Activated gamma-delta T cell (primary cell): ENCODE results near the gene PXDN.
"Not testable (repeated sequence)": the region's sequence is repeated elsewhere in the genome, so short reads cannot be mapped to it uniquely, and the experiment has no call there.

ENCODE experiments used
- DNase-seq: peaks from one replicate; lab custom pipeline; 2025; lab: John Stamatoyannopoulos, UW

Gene PXDN

DNA sequence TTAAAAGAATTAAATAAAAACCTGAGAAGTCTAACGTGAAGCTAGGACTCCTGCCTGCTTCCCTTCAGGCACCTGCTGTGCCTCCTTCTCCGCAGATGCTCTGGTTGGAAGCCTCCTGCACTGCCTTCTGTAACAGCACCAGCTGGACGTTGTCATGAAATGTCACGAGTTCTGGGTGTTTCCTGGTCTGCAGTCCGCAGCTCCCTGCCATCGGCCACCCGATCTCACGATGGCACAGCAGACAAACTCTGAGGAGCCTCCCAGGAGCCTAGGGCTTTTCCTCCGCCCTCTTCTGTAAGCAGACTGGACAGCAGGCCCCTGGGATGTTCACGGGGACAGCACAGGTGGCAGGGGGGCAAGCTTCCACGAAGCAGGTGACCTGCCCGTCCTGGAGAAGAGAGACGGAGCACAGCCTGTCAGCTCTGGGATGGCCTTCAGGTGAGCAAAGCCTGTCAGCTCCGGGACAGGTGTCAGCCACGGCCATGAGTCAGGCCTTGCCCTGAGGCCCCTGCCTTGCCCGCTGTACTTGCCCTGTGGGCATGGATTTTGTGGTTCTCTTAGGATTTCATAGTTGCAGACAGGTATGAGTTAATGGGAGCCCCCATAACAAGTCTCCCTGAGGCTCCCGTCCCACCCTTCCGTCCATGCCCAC lies 110.3 kb downstream of the PXDN start:
- DNase-seq, result no peak

DNA sequence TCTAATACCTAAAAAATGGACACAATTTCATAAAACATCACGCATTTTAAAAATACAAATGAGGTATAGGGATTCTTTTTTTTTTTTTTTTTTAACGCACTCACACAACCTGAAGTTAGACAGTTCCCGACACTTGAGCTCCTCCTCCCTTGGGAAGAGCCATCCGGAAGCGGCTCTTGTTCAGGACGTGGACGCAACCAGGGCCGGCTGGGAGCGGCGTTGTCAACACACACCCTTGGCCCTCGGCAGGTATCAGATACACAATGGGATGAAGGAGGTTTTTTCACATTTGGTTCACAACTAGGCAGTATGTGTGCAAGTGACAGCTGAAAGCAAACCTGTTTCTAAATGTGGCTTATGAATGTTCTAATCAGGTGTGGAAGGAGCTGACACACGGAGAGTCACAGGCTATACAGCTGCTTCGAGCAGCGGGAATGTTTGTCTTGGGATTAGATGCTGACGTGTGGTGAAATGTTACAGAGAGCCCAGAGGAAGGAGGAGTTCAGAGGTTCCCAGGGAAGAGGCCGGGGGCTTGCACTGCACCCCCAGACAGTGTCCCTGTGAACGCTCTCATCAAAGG lies 111.1 kb downstream of the PXDN start:
- no peak for DNase-seq

GRCh38 chr2:1632510-1632909 lies 111.8 kb downstream of the PXDN start:
- no peak for DNase-seq

DNA sequence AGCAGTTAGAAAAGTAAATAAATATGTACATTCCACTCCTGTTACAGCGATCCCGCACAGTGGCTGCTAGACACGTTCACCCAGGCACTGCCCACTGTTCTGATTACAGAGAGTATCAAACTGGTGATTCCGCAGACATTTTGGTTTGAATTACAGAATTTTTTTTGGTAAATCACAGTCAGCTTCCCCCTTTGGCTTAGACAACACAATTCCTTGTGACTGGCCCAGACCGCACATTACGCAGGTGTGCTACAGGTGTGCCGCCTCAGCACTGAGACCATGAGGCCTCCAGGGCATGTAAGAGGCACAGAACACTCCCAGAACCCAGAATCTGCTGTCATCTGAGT lies 112.3 kb downstream of the PXDN start:
- no peak for DNase-seq

DNA sequence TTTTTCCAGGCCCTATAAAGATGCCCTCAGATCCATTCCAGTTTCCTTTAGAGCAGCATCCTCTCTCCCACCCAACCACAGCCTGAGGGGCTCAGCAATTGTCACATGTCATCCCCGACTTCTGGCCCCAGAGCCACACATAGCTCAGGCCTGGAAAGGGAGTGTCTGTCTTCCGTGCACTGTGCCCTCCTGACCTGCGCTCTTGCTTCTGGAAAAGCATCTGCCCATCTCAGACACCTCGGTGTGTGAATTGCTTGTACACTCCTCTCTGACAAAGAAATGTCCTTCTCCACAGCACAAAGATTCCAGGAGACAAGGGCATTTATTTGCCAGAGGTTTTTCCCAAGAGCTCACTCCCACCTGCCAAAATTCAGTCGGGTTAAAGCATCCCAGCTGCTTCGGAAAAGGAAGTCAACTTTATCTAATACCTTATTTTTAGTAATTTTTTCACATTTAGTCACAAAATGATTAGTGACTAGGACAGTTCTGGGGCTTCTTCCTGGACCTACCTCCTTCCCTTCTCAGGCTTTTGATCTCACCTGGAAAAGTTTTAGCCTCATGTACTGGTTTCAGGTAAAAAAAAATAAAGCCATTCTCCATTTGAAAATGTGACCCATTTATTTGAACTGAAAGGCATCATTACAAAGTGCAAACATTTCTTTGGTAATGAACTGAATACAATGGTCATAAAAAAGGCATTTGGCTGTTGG lies 112.9 kb downstream of the PXDN start:
- DNase-seq, result no peak

DNA sequence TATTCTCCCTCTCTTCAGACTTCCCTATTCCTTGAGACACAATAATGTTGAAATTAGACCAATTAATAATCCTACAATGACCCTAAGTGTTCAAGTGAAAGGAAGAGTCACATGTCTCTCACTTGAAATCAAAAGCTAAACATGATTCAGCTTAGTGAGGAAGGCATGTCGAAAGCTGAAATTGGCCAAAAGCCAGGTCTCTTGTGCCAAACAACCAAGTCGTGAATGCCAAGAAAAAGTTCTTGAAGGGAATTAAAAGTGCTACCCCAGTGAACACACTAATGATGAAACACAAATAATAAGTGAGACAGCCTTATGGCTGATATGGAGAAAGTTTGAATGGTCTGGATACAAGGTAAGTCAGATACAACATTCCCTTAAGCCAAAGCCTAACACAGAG lies 115.4 kb downstream of the PXDN start:
- no peak for DNase-seq

- DNase-seq, result no peak
Observed at GRCh38 chr2:1627628-1628381, 116.5 kb downstream of the PXDN start.

DNA sequence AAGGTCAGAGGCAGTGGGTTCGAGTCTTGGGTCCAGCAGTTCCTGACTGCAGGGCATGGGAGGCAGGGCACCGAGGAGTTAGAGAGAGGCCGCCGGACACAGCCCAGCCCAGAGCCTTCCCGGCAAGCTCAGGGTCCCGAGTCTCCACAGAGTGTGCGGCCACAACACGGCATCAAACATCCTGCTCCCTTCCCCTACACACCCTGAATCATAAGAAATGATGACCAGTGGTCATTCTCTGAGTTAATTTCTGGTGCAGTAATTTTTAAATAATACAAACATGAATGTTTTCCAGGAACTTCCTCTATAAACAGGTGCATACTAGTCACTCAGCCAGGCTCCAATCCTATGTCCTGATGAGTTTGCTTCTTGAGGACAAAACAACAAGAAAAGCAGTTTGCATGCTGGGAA lies 118.0 kb downstream of the PXDN start:
- DNase-seq, result no peak

GRCh38 chr2:1625281-1626001 lies 118.9 kb downstream of the PXDN start:
- no peak for DNase-seq

DNA sequence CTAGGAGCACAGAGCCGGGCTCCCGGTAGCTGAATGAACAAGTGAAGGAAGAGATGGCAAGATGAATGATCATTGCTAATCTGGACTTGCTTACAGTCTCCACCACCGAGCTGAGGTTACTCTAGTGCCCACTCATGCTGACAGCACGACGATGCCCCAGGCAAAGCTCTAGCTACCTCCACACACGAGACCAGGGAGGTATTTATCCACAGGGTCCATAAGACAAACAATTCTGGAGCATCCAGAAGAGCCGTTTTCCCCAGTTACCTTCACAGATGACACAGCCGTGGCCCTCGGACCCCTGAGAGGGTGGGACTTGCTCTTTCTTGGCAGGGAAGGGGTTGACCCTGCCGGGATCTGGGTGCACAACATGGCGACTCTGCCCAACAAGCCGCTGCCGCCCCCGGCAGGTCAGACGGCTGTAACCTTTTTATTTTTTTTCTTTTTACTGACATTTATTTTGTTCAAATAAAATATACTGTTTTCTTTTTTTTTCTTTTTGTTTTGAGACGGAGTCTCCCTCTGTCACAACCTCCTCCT lies 120.3 kb downstream of the PXDN start:
- DNase-seq, result no peak

GRCh38 chr2:1622521-1623200 lies 121.7 kb downstream of the PXDN start:
- no peak for DNase-seq

DNA sequence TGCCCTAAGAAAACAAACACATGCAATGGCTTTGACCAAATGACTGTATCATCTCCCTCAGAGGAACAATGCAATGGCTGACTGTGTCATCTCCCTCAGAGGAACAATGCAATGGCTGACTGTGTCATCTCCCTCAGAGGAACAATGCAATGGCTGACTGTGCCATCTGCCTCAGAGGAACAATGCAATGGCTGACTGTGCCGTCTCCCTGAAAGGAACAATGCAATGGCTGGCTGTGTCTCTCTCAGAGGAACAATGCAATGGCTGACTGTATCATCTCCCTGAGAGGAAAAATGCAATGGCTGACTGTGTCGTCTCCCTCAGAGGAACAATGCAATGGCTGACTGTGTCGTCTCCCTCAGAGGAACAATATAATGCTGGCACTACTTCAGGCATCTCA lies 122.3 kb downstream of the PXDN start:
- not testable (repeated sequence) for DNase-seq

DNA sequence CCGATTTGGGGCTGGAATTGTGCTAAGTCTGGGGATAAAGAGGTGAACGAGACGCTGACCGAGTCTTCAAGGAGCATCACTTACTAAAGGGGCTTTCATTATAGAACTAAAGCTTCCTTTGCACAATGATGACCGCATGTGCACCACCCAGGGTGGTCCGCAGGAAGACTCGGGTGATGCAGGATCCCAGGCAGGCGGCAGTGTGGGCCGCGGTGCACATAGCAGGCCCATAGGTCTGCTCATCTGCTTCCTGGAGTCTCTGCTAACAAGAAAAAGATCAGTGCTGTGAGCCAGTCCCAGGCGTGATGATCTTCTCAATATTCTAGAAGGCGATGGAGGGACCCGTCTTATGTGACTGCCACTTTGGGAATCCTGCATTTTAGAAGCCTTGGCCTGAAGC lies 122.8 kb downstream of the PXDN start:
- no peak for DNase-seq

- DNase-seq, result no peak
Observed at GRCh38 chr2:1621041-1621440, 123.3 kb downstream of the PXDN start.

GRCh38 chr2:1620081-1620480 lies 124.2 kb downstream of the PXDN start:
- DNase-seq, result no peak

- no peak for DNase-seq
Observed at GRCh38 chr2:1619556-1619955, 124.8 kb downstream of the PXDN start.

DNA sequence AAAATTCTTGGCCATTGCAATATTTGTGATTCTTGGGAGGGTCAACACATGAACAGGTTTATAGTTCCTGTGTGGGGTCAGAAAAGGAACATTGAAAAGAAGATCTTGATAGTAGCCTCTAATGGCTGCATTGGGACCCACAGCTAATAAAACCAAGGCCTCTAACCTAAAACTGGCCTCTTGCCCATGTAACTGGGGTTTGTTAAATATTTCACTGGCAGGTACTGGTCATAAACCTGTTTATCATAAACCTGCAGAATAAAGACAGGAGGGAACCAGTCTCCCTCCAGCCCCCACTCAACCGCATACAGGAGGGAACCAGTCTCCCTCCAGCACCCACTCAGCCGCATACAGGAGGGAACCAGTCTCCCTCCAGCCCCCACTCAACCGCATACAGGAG lies 125.3 kb downstream of the PXDN start:
- DNase-seq, result no peak

- DNase-seq, result no peak
Observed at GRCh38 chr2:1618191-1618961, 125.9 kb downstream of the PXDN start.

DNA sequence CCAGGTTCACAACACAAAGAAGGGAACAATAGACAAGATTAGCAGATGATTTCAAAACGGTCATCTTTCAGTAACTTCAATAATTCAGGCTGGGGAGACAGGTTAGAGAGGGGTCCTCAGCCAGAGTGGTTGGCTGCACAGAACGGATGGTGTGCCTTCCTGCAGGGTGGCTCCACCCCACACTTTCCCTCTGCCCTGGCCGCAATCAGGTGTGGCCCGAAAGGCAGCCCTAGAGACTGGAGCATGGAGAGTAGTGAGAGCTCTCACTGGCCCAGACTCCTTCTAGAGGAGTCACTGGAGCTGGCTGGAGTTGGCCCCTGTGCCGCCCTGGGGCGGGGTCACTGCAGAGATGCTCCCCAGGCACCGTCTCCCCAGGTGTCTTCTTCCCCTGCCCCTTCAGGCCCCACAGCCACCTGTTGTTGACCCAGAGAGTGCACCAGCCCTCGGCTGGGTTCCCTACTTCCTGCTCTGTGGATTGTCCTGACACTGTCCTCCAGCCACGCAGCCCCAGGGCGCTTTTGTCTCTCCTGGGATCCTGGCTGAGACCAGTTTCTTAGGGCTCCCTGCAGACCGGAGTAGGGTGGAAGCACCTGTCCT lies 126.8 kb downstream of the PXDN start:
- DNase-seq, result no peak

DNA sequence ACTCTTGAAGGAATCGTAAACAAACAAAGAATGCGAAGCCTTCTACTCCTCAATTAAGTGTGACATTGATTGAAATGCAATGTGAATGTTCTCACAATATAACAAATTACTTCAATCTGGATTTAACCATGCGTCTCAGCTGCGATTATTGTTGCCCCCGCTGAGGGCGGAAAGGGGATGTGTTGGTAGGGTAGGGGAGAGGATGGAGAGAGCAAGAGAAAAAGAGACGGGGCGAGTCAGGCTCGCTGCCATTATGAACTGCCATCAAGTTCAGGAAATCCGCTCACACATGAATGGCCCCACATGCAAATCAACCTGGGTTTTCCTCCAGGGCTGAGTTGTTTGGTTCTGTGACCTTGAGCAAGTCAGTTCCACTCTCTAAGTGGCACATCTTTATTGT lies 129.8 kb downstream of the PXDN start:
- no peak for DNase-seq
